Astrocyte of the cerebellum (primary cell): ENCODE results near the gene TMEM178A.

Experiments
- DNase-seq: peaks from one replicate; pipeline ENCODE4 v3.0.0-alpha.2; 2011; ENCODE audit warnings: low read depth
- H3K4me3 ChIP-seq: 2 replicates; pipeline ENCODE4 v1.5.1; 2011; ENCODE audit warnings: mild to moderate bottlenecking, low read depth, low read length, moderate library complexity
- CTCF ChIP-seq: IDR thresholded peaks from 2 replicates; pipeline ENCODE4 v1.5.1; 2012; ENCODE audit warnings: low read length, low read depth, moderate library complexity, mild to moderate bottlenecking; ENCODE audit errors: missing control alignments
- in situ Hi-C: cut with HindIII; loops from 2 replicates; pipeline ENCODE4 v1.10.0; 2017; ENCODE audit warnings: low sequenced_read_pairs

TMEM178A gene

GRCh38 chr2:39636306-39636705, 29.4 kb upstream of the TMEM178A start:
- in situ Hi-C loops: no loop called here
- no peak for DNase-seq
- H3K4me3 ChIP-seq: no peak overlapping the region
- TF ChIP-seq CTCF: no peak

GRCh38 chr2:39638581-39638980, 27.1 kb upstream of the TMEM178A start:
- no peak overlapping the region for H3K4me3 ChIP-seq
- DNase-seq: no peak
- in situ Hi-C loops: no loop called here
- TF ChIP-seq CTCF: no peak

- in situ Hi-C loops: no loop called here
- no peak for DNase-seq
- no peak overlapping the region for H3K4me3 ChIP-seq
- no peak for TF ChIP-seq CTCF
Measured at GRCh38 chr2:39640107-39640506, 25.6 kb upstream of the TMEM178A start.

GRCh38 chr2:39640681-39641080, 25.0 kb upstream of the TMEM178A start:
- in situ Hi-C loops: no loop called here
- no peak for TF ChIP-seq CTCF
- DNase-seq: no peak
- H3K4me3 ChIP-seq: no peak overlapping the region

GRCh38 chr2:39641635-39642034, 24.1 kb upstream of the TMEM178A start:
- in situ Hi-C loops: no loop called here
- no peak overlapping the region for H3K4me3 ChIP-seq
- no peak for TF ChIP-seq CTCF
- DNase-seq: no peak

GRCh38 chr2:39642051-39642718, 23.5 kb upstream of the TMEM178A start:
- H3K4me3 ChIP-seq: no peak overlapping the region
- no peak for TF ChIP-seq CTCF
- DNase-seq: peak; percentile 78
- in situ Hi-C loops: no loop called here
